GM10248 (cell line): ENCODE data around the gene CENPVL3.
"Not testable (repeated sequence)": the region's sequence is repeated elsewhere in the genome, so short reads cannot be mapped to it uniquely, and the experiment has no call there.

Source experiments
- CTCF ChIA-PET: fragments of 300-600 bp; sonication (Branson Sonifier 250); formaldehyde crosslinking; extraction: SDS; loops from one replicate; lab custom pipeline; 2021; ENCODE audit warnings: antibody characterized with exemption; lab: Yijun Ruan, JAX
- POLR2A ChIA-PET: fragments of 350-650 bp; sonication (Branson Sonifier 250); formaldehyde crosslinking; extraction: SDS; loops from one replicate; lab custom pipeline; 2020; ENCODE audit warnings: antibody characterized with exemption; lab: Yijun Ruan, JAX
- DNase-seq: peaks from one replicate; pipeline ENCODE4 v3.0.0; 2012; ENCODE audit errors: extremely low spot score
- CTCF ChIP-seq: IDR thresholded peaks from 2 replicates; pipeline ENCODE4 v1.5.1; 2012; ENCODE audit warnings: mild to moderate bottlenecking, low read depth; ENCODE audit errors: extremely low read depth, missing control alignments, control extremely low read depth

CENPVL3 gene

GRCh38 chrX:51618241-51619155 lies at the start of gene CENPVL3:
TSS of gene CENPVL3 (minus strand) at chrX:51618912. CDS start at chrX:51618873, 39 bp downstream.
- CTCF ChIA-PET, POLR2A ChIA-PET, DNase-seq: not testable (repeated sequence)

GRCh38 chrX:51665981-51666380 lies 47.3 kb upstream of the CENPVL3 start:
- no peak for TF ChIP-seq CTCF
- ChIA-PET CTCF (interaction anchor here (1.4 kb wide), 1 partner anchor 11 kb away, joined by 5 read pairs; no protein-coding TSS in a partner anchor), POLR2A (no interaction called here)
- no peak for DNase-seq

- POLR2A ChIA-PET, result no interaction called here
- DNase-seq, result no peak
- no peak for TF ChIP-seq CTCF
- CTCF ChIA-PET, result interaction anchor here (1.5 kb wide), 1 partner anchor 218 kb away, joined by 5 read pairs; no protein-coding TSS in a partner anchor
Measured at GRCh38 chrX:51643377-51643776, 24.7 kb upstream of the CENPVL3 start.

- CTCF ChIA-PET, result interaction anchor here (1.1 to 1.5 kb wide), 4 partner anchors 41 to 224 kb away, joined by 3 to 11 read pairs (median 4); no protein-coding TSS in a partner anchor
- peak; percentile 41 for DNase-seq
- POLR2A ChIA-PET, result no interaction called here
- TF ChIP-seq CTCF, result peak; percentile 32
Measured at GRCh38 chrX:51641421-51642021, 22.8 kb upstream of the CENPVL3 start.

- DNase-seq, CTCF ChIA-PET, POLR2A ChIA-PET: not testable (repeated sequence)
Measured at GRCh38 chrX:51636511-51636910, 17.8 kb upstream of the CENPVL3 start.

GRCh38 chrX:51614353-51615012 lies 4.2 kb downstream of the CENPVL3 start:
- POLR2A ChIA-PET, result no interaction called here
- DNase-seq, result peak; percentile 17
- CTCF ChIA-PET, result no interaction called here
- peak; percentile 20 for TF ChIP-seq CTCF

- no peak for TF ChIP-seq CTCF
- ChIA-PET CTCF (interaction anchor here (2.0 kb wide), 1 partner anchor 10 kb away, joined by 4 read pairs; no protein-coding TSS in a partner anchor), POLR2A (no interaction called here)
- DNase-seq, result no peak
Measured at GRCh38 chrX:51608766-51609165, 9.9 kb downstream of the CENPVL3 start.
